Measurements from ENCODE around the gene MCM10.

- no peak for TF ChIP-seq EZH2 (IDR thresholded peaks at IDR 0.05; ENCODE audit: insufficient read depth, low read length)
- no peak for TF ChIP-seq CTCF (IDR thresholded peaks at IDR 0.05; ENCODE audit: insufficient read depth, low read depth, low read length)
Observed at GRCh38 chr10:13139150-13139549, 22.2 kb upstream of the MCM10 start.
